GM21390 (cell line): ENCODE measurements around the gene PLD4.
"Not testable (repeated sequence)": the region's sequence is repeated elsewhere in the genome, so short reads cannot be mapped to it uniquely, and the experiment has no call there.

Experiments used
- ATAC-seq: cut with Tn5 transposase; IDR thresholded peaks from one replicate; pipeline ENCODE4 v1.9.1; 2021; ENCODE audit not compliant: unreplicated experiment

PLD4 gene

GRCh38 chr14:104898195-104898558 is 26.5 kb upstream of the PLD4 start:
- no peak for ATAC-seq

- ATAC-seq = no peak
Observed at GRCh38 chr14:104898870-104899510, 25.7 kb upstream of the PLD4 start.

- no peak for ATAC-seq
Observed at GRCh38 chr14:104899781-104900180, 24.9 kb upstream of the PLD4 start.

GRCh38 chr14:104900639-104901512 is 23.8 kb upstream of the PLD4 start:
- no peak for ATAC-seq

- no peak for ATAC-seq
Observed at GRCh38 chr14:104903990-104904389, 20.7 kb upstream of the PLD4 start.

GRCh38 chr14:104904650-104905578 is 19.8 kb upstream of the PLD4 start:
- not testable (repeated sequence) for ATAC-seq

GRCh38 chr14:104905579-104905933 is 19.1 kb upstream of the PLD4 start:
- ATAC-seq = not testable (repeated sequence)

GRCh38 chr14:104908303-104908702 is 16.4 kb upstream of the PLD4 start:
- ATAC-seq = no peak

- no peak for ATAC-seq
Observed at GRCh38 chr14:104912053-104912452, 12.6 kb upstream of the PLD4 start.

GRCh38 chr14:104913435-104913834 is 11.2 kb upstream of the PLD4 start:
- no peak for ATAC-seq

GRCh38 chr14:104917116-104917515 is 7.6 kb upstream of the PLD4 start:
- no peak for ATAC-seq

GRCh38 chr14:104917993-104918392 is 6.7 kb upstream of the PLD4 start:
- no peak for ATAC-seq

GRCh38 chr14:104919152-104919992 is 5.3 kb upstream of the PLD4 start:
- ATAC-seq = not testable (repeated sequence)

- ATAC-seq = no peak
Observed at GRCh38 chr14:104919993-104920315, 4.7 kb upstream of the PLD4 start.

GRCh38 chr14:104923640-104924420 is 849 bp upstream of the PLD4 start:
- no peak for ATAC-seq

GRCh38 chr14:104925214-104925854 is 655 bp downstream of the PLD4 start:
- ATAC-seq = no peak

- ATAC-seq = no peak
Observed at GRCh38 chr14:104925855-104926609, 1.4 kb downstream of the PLD4 start.

- ATAC-seq = peak; percentile 89
Observed at GRCh38 chr14:104926619-104927431, 2.1 kb downstream of the PLD4 start.
